ENCODE measurements around the gene NACAD.

DNA sequence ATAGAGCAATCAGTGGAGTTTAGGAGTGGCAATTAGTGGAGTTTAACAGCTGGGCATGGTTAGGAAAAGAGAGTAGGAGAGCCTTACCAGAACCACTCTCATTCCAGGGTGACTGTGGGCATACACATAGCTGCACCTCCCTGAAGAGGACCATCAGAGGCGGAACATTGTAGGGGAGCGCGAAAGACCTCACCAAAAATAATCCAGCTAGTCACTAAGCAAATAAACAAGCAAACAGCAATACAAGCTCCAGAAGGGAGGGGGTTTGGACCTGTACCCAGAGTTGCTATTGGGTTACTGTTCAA lies 4.1 kb upstream of the NACAD start:
- TF ChIP-seq REST (IDR thresholded peaks at IDR 0.05) (no peak), CTCF (IDR thresholded peaks at IDR 0.05) (no peak), JUN (IDR thresholded peaks at IDR 0.05) (no peak)
